ENCODE data around the gene AGPAT3.
A peak's percentile ranks its signal among the peaks of the same experiment; 100 is the strongest.

The AGPAT3 gene

DNA sequence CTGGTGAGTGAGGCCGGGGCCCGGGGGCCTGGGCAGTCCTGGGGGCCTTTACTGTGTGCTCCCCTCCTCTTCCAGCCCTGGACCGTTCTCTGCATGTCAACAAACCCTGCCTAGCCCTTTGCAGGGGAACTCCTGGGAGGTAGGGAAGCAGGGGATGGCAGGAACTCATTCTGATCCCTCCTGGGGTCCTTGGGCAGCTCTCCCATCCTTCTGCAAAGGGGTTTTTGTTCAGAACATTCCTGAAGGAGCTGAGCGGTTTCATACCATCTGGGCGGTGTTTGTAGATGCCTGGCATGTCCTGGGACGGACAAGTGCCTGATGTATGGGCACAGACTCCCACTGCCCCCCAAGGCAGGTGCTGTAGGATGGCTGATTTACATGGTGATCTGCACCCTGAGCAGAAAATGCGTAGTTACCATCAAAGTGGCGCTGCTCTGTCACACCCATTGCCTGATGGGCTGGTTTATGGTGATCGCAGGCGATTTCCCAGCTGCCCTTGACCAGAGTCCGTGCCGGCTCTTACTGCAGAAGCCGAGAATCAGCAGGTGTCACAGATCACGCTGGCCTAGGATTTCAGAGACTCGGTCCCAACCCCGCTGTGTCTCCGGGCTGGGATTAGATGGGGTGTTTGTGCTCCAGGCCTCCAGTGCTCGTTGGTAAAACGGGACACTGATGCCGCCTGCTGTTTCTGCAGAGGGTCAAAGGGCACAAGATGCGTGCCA, 75.5 kb downstream of the AGPAT3 start:
- no peak for DNase-seq

DNA sequence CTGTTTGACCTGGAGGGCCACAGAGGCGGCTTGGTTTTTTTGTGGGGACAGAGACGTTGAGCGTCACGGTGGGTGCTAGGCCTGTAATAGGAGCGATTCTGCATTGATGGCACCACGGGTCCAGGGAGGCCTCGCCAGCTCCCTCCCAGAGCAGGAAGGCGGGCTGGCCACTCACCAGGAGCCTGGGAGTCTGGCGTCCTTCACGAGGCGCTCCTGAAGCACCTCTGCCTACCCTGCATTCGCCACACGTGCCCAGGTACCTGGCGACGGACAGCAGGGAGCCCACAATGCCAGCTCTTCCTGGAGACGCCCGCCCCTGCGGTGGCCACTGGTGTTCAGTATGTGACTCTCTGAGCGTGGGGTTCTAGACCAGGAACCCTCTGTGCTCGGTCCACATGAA, 77.2 kb downstream of the AGPAT3 start:
- DNase-seq, result no peak

DNA sequence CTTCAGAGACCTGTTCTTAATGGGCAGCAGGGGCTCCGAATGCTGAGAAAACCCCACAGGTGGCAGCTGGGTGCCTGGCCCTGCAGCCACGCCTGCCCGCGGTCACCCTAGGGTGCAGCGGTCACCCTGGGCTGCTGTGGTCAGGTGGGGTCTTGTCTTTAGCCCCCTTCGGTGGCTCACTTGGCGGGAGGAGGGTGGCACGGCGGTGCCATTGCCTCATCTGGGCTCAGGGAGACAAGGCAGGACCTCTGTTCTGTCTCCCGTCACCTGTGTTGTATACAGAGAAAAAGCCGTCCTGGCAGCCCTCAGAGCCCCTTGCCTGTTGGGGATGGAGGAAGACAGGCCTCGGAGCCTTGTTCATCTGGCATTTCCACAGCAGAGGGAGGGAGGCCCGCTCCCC, 77.6 kb downstream of the AGPAT3 start:
- no peak for DNase-seq

DNA sequence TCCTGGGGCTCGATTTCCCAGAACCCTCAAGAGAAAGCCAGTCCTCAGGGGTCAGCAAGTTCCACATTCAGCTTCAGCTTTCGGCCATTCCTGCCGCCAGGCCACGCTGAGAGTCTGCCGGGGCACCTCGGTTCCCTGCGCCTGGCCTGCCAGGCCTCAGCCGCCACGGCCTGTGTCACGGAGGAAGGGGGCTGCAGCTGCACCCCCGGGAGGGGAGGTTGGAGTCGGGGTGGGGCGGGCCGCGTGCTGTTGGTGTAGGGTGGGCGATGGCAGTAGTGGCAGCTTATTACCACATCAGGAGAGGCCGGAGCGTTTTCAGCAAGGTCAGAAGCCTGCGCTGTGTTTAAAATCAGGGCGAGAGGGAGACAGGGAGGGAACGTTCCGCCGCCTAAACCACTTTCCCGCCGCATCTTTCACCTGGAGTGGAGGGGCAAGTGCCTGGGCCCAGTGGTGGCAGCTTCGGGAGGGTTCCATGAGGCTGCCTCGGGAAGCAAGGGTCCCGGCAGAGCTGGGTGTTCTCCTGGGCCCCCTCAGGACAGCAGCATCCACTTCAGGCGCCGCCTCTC, 78.6 kb downstream of the AGPAT3 start:
- DNase-seq, result no peak

DNA sequence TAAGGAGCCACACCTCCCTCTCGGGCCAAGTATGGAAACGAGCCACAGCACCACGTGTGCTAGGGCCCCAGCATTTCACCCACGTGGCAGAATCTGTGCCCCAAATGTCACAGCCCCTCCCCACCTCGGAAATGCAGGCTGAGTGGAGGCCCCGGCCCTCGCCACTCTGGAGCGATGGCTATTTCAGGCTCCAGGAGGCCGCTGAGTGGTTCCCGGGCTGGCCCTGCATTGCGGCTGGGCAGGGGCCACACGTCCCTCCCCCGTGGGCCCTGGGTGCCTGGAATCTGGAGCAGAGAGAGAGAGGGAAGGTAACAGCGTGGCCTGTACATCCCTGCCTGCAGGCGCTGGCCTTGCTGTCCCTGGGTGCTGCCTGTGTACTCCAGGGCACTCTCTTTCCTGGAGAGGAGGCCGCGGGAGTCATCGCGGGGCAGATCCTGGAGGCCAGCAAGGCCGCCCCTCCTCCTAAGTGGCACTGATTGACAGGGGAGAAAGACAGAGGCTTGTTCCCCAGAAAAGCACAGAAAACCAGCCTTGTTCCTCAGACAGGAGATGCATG, 79.1 kb downstream of the AGPAT3 start:
- DNase-seq, result no peak

DNA sequence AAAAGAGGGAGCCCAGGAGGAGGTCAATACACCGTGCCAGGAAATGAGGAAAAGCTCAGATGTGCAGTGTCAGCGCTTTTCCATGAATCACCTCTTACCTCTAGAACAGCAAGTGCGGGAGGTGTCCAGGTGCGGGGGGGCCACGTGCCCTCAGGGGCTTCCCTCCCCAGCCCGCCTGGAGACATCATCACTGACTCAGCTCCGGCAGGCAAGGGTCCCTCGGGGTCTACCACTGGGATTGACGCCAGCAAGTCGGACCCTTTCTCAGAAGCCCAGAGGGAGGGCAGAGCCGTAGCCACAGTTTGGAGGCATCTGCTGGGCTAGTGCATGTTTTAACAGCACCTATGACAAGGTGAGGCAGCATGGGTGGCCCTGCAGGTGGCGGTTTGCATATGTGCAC, 79.7 kb downstream of the AGPAT3 start:
- no peak for DNase-seq

DNA sequence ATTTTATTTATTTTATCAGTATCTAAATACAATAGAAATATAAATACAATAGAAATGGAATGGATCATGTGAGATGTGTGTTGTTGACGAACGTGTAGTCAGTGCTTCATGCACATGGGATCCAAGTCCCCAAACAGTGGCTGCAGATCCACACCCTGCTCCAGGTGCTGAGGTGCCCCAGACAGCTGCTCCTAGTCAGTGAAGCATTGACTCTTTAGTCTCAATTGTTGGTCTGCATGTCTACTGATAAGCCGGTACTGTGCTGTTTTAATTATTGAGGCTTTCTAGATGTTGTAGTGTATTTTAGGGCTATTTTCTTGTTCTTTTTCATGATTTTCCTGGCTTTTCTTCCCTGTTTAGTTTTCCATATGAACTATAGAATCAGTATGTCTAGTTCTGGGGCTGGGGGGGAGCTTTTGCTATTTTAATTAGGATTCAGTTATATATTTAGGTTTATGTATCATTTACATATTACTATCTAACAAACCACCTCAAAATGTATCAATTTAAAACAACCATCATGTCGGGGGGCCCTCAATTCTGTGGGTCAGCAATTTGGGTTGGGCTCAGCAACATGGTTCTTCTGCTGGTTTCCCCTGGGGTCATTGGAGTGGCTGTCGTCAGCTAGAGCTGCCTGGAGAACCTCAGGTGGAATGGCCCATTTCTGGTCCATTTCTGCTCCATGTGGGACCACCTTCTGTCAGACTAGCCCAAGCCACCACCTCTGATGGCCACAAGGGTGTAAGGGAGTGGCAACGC, 83.9 kb downstream of the AGPAT3 start:
- no peak for DNase-seq

DNA sequence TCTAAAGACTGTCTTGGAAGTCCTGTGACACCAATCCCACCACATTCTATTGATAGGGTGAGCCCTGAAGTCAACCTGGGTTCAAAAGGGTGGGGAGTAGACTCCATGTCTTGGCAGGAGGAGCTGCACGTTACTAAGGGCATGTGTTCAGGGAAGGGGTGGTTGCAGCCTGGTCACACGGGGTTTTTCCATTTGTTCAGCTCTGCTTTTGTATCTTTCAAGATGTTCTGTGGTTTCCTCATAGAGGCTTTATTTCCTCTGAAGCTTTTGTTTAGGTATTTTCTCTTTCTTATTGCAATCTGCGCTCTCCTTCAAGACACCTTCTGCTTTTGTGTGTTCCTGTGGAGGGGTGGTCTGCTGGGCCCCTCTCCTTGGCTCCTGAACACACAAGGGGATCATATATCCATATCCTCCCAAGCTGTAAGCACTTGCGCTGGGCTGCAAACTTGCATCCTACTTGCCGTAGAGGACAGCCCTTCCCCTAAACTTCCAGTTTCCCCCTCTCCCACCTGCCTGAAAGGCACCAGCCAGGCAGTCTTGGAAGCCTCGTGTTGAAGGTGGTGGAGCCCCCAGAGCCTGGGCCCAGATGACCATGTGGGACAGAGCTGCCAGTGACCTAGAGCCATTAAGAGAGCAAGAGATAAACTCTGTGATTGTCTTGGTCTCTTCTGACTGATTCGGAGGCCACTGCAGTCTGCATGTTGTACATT, 84.6 kb downstream of the AGPAT3 start:
- no peak for DNase-seq

DNA sequence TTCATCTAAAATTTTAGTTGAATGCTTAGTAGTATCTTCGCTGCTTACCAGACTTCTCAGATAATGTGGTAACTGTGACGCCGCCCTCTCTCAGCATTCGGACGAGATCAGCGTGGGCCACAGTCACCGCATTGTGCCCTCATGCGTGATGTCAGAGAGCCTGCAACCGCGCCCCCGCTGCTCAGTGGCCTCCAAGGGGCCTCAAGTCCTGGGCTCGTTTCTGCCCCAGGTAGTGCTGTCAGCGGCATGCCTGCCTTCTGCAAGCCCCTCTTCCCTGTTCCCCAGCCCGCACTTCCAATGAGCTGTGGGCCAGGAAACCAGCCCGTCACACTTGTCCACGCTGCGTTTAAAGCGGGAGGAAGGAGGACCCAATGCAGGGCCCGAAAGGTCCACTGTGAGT, 85.5 kb downstream of the AGPAT3 start:
- DNase-seq, result no peak

GRCh38 chr21:43950936-43951335, 85.9 kb downstream of the AGPAT3 start:
- DNase-seq, result no peak

- DNase-seq, result no peak
These were observed 87.1 kb downstream of the AGPAT3 start for GRCh38 chr21:43951911-43952703.

DNA sequence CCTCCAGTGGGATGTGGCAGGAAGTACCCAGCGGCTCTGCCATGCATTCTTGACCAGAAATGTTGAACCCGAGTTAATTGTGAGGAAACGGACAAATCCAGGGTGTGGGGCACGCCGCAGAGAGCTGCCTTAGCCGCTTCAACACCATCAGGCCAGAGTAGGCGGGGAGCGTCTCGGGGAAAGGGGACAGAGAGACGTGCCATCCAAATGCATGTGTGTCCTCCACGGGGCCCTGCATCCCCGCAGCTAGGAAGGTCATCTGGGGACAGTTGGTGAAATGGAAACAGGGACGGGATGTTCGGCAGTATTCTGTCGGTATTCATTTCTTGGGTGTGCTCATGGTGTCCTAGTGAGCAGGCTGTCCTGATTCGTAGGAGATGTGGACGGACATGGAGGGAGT, 88.0 kb downstream of the AGPAT3 start:
- no peak for DNase-seq

DNA sequence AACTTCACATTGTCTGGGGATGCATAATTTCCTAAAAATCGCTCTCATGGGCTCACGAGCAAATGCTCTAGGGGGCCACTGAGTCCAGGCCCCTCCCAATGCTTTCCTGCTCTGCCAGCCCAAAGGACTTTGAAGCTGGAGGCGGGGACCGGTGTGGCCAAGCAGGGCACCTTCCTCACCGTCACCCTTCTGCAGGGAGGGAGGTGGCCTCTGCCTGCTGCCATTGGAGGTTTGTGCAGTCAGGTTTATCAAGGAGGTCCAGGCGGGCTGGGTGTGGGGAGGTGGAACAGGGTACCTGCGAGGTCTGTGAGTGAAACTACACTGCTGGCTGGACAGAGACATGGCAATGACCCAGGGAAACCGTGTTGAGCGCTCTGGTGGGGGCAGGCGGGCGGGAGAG, 89.0 kb downstream of the AGPAT3 start:
- no peak for DNase-seq

- no peak for DNase-seq
These were observed 89.9 kb downstream of the AGPAT3 start for GRCh38 chr21:43954896-43955295.

GRCh38 chr21:43956019-43956669, 91.1 kb downstream of the AGPAT3 start:
- no peak for DNase-seq

GRCh38 chr21:43956670-43957035, 91.6 kb downstream of the AGPAT3 start:
- no peak for DNase-seq

- DNase-seq, result no peak
These were observed 92.1 kb downstream of the AGPAT3 start for GRCh38 chr21:43957128-43957571.

- no peak for DNase-seq
These were observed 92.8 kb downstream of the AGPAT3 start for GRCh38 chr21:43957611-43958362.

GRCh38 chr21:43958364-43959158, 93.5 kb downstream of the AGPAT3 start:
- DNase-seq, result peak in 1 of 2 donors; percentile 19
